Astrocyte (in vitro differentiated cells and primary cell): ENCODE results near the gene CCDC87. TPM values are rescaled to one million over a fixed set of nuclear protein-coding genes. Genes with fewer than 3 reads are reported as not detected.
"Not testable (repeated sequence)": the region's sequence is repeated elsewhere in the genome, so short reads cannot be mapped to it uniquely, and the experiment has no call there.

Source experiments
- DNase-seq: peaks from one replicate; pipeline ENCODE4 v3.0.0-alpha.2; 2010; ENCODE audit warnings: low read depth
- FAIRE-seq: peaks from 2 replicates; lab custom pipeline; 2011; peaks lifted over from hg19 to GRCh38; lab: Jason Lieb, UNC
- H2AFZ ChIP-seq: 2 replicates; pipeline ENCODE4 v1.6.0; 2012; ENCODE audit warnings: low read depth, low read length, inconsistent platforms
- H3K27ac ChIP-seq: 2 replicates; pipeline ENCODE4 v1.5.1; 2011; ENCODE audit warnings: low read depth, low read length, inconsistent platforms
- H3K27me3 ChIP-seq: 2 replicates; pipeline ENCODE4 v1.6.0; 2011; ENCODE audit warnings: low read length, inconsistent platforms; ENCODE audit not compliant: insufficient read depth
- H3K36me3 ChIP-seq: 2 replicates; pipeline ENCODE4 v1.5.1; 2011; ENCODE audit warnings: low read length, inconsistent platforms; ENCODE audit not compliant: insufficient read depth
- H3K4me1 ChIP-seq: 2 replicates; pipeline ENCODE4 v1.5.1; 2011; ENCODE audit warnings: low read length, inconsistent platforms; ENCODE audit not compliant: insufficient read depth
- H3K4me2 ChIP-seq: 2 replicates; pipeline ENCODE4 v1.6.0; 2012; ENCODE audit warnings: low read length, inconsistent platforms
- H3K4me3 ChIP-seq: 2 replicates; pipeline ENCODE4 v1.5.1; 2011; ENCODE audit warnings: low read depth, mild to moderate bottlenecking, low read length, inconsistent platforms; ENCODE audit not compliant: insufficient read depth
- H3K79me2 ChIP-seq: 2 replicates; pipeline ENCODE4 v1.6.0; 2012; ENCODE audit warnings: mild to moderate bottlenecking, low read length, inconsistent platforms; ENCODE audit not compliant: insufficient read depth
- H3K9ac ChIP-seq: 2 replicates; pipeline ENCODE4 v1.6.0; 2012; ENCODE audit warnings: mild to moderate bottlenecking, low read length, inconsistent platforms
- H3K9me3 ChIP-seq: 2 replicates; pipeline ENCODE4 v1.5.1; 2012; ENCODE audit warnings: low read depth, mild to moderate bottlenecking, low read length, inconsistent platforms; ENCODE audit not compliant: insufficient read depth
- H4K20me1 ChIP-seq: 2 replicates; pipeline ENCODE4 v1.6.0; 2012; ENCODE audit warnings: low read length, inconsistent platforms; ENCODE audit not compliant: insufficient read depth
- H3K27ac Mint-ChIP-seq: one replicate; pipeline ENCODE4 v1.8.0; 2021; ENCODE audit warnings: mild to moderate bottlenecking, mixed read lengths; ENCODE audit not compliant: unreplicated experiment
- H3K27me3 Mint-ChIP-seq: one replicate; pipeline ENCODE4 v1.8.0; 2021; ENCODE audit warnings: low read depth, mixed read lengths; ENCODE audit not compliant: unreplicated experiment
- H3K36me3 Mint-ChIP-seq: one replicate; pipeline ENCODE4 v1.8.0; 2021; ENCODE audit warnings: low read depth, mixed read lengths; ENCODE audit not compliant: unreplicated experiment
- H3K4me1 Mint-ChIP-seq: one replicate; pipeline ENCODE4 v1.8.0; 2021; ENCODE audit warnings: low read depth, mixed read lengths; ENCODE audit not compliant: unreplicated experiment
- H3K4me3 Mint-ChIP-seq: one replicate; pipeline ENCODE4 v1.8.0; 2021; ENCODE audit warnings: mild to moderate bottlenecking, moderate library complexity, mixed read lengths; ENCODE audit not compliant: unreplicated experiment
- H3K9me3 Mint-ChIP-seq: one replicate; pipeline ENCODE4 v1.8.0; 2021; ENCODE audit warnings: mild to moderate bottlenecking, mixed read lengths; ENCODE audit not compliant: unreplicated experiment
- EZH2 ChIP-seq: IDR thresholded peaks from 2 replicates; pipeline ENCODE4 v1.6.1; 2012; ENCODE audit warnings: mild to moderate bottlenecking, low read length, inconsistent platforms; ENCODE audit not compliant: insufficient read depth
- total RNA-seq: library from RNA; stranded (reverse); gene quantifications from 2 replicates; pipeline ENCODE4 v1.2.1, GENCODE V29; 2021
- TF ChIP-seq, protein P1 (sequence below): IDR thresholded peaks from 2 replicates; pipeline ENCODE4 v1.5.1; 2011; ENCODE audit warnings: low read depth, mild to moderate bottlenecking, inconsistent platforms, low read length, moderate library complexity; ENCODE audit not compliant: insufficient read depth

Gene CCDC87
- total RNA-seq, 1 donor from 2014 or later, result 0.34 TPM

DNA sequence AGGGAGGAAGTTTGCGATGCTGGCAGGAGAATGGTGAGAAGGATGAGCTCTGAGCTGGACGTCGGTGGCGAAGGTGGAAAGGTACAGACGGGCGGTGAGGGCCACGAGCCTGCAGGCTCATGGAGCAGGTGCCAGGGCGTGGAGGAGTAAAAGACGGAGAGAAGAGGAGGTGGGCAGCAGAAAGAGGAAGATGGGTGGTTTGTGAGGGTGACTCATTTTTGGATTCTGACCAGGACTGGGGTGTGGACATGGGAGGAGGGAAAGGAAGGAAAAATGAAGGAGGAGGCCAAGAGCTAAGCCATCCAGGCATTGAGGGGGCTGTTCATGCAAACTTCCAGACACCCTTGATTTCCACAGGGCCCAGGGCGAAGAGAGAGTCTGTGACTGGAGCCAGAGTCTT is 50.5 kb downstream of the CCDC87 start:
- H3K27ac ChIP-seq, result no peak overlapping the region
- peaks cover 7% of the 10 kb centered on the region for H4K20me1 ChIP-seq
- Mint-ChIP-seq H3K36me3 (peaks cover 11% of the 10 kb centered on the region), H3K4me3 (no peak overlapping the region), H3K4me1 (peaks cover 6% of the 10 kb centered on the region), H3K27ac (no peak overlapping the region), H3K27me3 (peaks cover 7% of the 10 kb centered on the region), H3K9me3 (no peaks in the 10 kb centered on the region)
- no peak overlapping the region for H3K4me3 ChIP-seq
- H3K9me3 ChIP-seq, result no peaks in the 10 kb centered on the region
- no peak overlapping the region for H2AFZ ChIP-seq
- FAIRE-seq, result no peak
- no peaks in the 10 kb centered on the region for H3K79me2 ChIP-seq
- peaks cover 2% of the 10 kb centered on the region for H3K27me3 ChIP-seq
- no peaks in the 10 kb centered on the region for H3K36me3 ChIP-seq
- peak overlapping the region; percentile 28 for H3K4me2 ChIP-seq
- no peak for TF ChIP-seq EZH2
- TF ChIP-seq, protein P1, sequence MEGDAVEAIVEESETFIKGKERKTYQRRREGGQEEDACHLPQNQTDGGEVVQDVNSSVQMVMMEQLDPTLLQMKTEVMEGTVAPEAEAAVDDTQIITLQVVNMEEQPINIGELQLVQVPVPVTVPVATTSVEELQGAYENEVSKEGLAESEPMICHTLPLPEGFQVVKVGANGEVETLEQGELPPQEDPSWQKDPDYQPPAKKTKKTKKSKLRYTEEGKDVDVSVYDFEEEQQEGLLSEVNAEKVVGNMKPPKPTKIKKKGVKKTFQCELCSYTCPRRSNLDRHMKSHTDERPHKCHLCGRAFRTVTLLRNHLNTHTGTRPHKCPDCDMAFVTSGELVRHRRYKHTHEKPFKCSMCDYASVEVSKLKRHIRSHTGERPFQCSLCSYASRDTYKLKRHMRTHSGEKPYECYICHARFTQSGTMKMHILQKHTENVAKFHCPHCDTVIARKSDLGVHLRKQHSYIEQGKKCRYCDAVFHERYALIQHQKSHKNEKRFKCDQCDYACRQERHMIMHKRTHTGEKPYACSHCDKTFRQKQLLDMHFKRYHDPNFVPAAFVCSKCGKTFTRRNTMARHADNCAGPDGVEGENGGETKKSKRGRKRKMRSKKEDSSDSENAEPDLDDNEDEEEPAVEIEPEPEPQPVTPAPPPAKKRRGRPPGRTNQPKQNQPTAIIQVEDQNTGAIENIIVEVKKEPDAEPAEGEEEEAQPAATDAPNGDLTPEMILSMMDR, result no peak
- H3K9ac ChIP-seq, result peak overlapping the region; percentile 2
- peak; percentile 48 for DNase-seq
- peaks cover 28% of the 10 kb centered on the region for H3K4me1 ChIP-seq

DNA sequence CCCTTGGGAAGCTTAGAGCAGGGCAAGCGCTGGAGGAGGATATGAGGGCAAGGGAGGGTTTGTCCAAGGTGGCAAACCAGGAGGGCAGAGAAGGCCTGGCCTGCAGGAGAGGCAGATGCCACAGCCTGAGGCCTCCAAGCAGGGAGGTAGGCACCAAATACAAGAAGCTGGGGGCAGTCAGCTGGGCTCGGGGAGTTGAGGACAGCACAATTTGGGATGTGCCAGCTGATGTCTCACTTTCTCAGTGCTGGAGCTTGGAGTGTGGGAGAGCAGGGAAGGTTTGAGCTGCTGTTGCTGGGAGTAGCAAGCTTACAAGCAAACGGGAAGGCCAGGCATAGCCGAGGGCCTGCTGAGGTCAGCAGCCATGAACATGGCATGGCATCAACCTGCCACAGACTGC is 51.0 kb downstream of the CCDC87 start:
- H3K27me3 Mint-ChIP-seq, result peaks cover 6% of the 10 kb centered on the region
- Histone ChIP-seq H3K9me3 (no peaks in the 10 kb centered on the region), H3K27me3 (no peaks in the 10 kb centered on the region), H3K36me3 (no peaks in the 10 kb centered on the region), H3K4me2 (no peak overlapping the region), H3K4me1 (peaks cover 28% of the 10 kb centered on the region), H3K9ac (no peak overlapping the region), H3K27ac (no peak overlapping the region), H3K79me2 (no peaks in the 10 kb centered on the region), H4K20me1 (peaks cover 7% of the 10 kb centered on the region), H2AFZ (no peak overlapping the region), H3K4me3 (no peak overlapping the region)
- FAIRE-seq (no peak), DNase-seq (no peak)
- no peak overlapping the region for H3K4me3 Mint-ChIP-seq
- H3K4me1 Mint-ChIP-seq, result peaks cover 6% of the 10 kb centered on the region
- no peak overlapping the region for H3K27ac Mint-ChIP-seq
- H3K9me3 Mint-ChIP-seq, result no peaks in the 10 kb centered on the region
- no peak for TF ChIP-seq EZH2
- TF ChIP-seq, protein P1, result no peak
- H3K36me3 Mint-ChIP-seq, result peaks cover 13% of the 10 kb centered on the region

DNA sequence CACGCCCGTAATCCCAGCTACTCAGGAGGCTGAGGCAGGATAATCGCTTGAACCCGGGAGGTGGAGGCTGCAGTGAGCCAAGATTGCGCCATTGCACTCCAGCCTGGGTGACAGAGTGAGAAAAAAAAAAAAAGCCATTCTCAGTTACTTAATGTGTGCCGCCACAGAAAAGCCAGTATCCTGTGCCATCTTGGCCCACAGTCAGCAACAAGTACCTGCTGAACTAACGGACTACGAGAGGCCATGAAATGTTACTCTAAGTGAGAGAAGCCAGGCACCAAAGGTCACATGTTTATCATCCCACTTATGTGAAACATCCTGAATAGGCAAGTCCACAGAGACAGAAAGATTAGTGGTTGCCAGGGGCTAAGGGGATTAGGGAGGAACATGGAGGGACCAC is 52.3 kb downstream of the CCDC87 start:
- not testable (repeated sequence) for H3K9me3 Mint-ChIP-seq, H3K27ac ChIP-seq, H4K20me1 ChIP-seq, H3K4me1 Mint-ChIP-seq, H3K27me3 Mint-ChIP-seq, H3K4me2 ChIP-seq, H3K4me3 Mint-ChIP-seq, FAIRE-seq, H3K27ac Mint-ChIP-seq, DNase-seq, H3K9me3 ChIP-seq, H3K36me3 ChIP-seq, H3K27me3 ChIP-seq, H3K4me3 ChIP-seq, H3K9ac ChIP-seq, H2AFZ ChIP-seq, H3K79me2 ChIP-seq
- peaks cover 24% of the 10 kb centered on the region for H3K4me1 ChIP-seq
- peaks cover 24% of the 10 kb centered on the region for H3K36me3 Mint-ChIP-seq

Other genes with a start within 250 kb of the CCDC87 start
- 43.5 and 47.8 TPM in 2 replicates for gene BRMS1, start 248.0 kb downstream of the CCDC87 start, total RNA-seq
- gene B4GAT1, start 245.4 kb downstream of the CCDC87 start, total RNA-seq, result 25.2 and 28.4 TPM in 2 replicates
- gene SLC29A2, start 221.3 kb downstream of the CCDC87 start, total RNA-seq, result 5.0 and 6.6 TPM in 2 replicates
- gene NPAS4, start 172.0 kb downstream of the CCDC87 start, total RNA-seq, result 0.20 and 0.50 TPM in 2 replicates
- 30.0 and 33.1 TPM in 2 replicates for gene MRPL11, start 154.2 kb downstream of the CCDC87 start, total RNA-seq
- gene PELI3, start 126.2 kb downstream of the CCDC87 start, total RNA-seq, result 3.9 and 4.6 TPM in 2 replicates
- gene DPP3, start 112.6 kb downstream of the CCDC87 start, total RNA-seq, result 57.4 and 60.0 TPM in 2 replicates
- gene BBS1, start 82.4 kb downstream of the CCDC87 start, total RNA-seq, result 18.8 and 20.3 TPM in 2 replicates
- 13.5 and 15.6 TPM in 2 replicates for gene ZDHHC24, start 47.0 kb downstream of the CCDC87 start, total RNA-seq
- gene ACTN3, start 46.2 kb downstream of the CCDC87 start, total RNA-seq, result not detected in 2 replicates
- gene CTSF, start 24.5 kb downstream of the CCDC87 start, total RNA-seq, result 1.5 and 4.0 TPM in 2 replicates
- 23.1 and 23.2 TPM in 2 replicates for gene CCS, start 122 bp upstream of the CCDC87 start, total RNA-seq
- gene RBM14, start 23.6 kb upstream of the CCDC87 start, total RNA-seq, result 47.6 and 59.7 TPM in 2 replicates
- 151 and 153 TPM in 2 replicates for gene RBM4, start 45.6 kb upstream of the CCDC87 start, total RNA-seq
- gene RBM4B, start 84.8 kb upstream of the CCDC87 start, total RNA-seq, result 17.3 and 20.3 TPM in 2 replicates
- 18.2 and 22.7 TPM in 2 replicates for gene SPTBN2, start 136.2 kb upstream of the CCDC87 start, total RNA-seq